Kasumi-1 (cell line): ENCODE measurements around the gene PYM1.
"Not testable (repeated sequence)": the region's sequence is repeated elsewhere in the genome, so short reads cannot be mapped to it uniquely, and the experiment has no call there.

Experiments used
- DNase-seq, 2 experiments: peaks; one replicate each; lab custom pipeline; 2025; lab: John Stamatoyannopoulos, UW

PYM1 gene

GRCh38 chr12:55912908-55913307, 14.8 kb downstream of the PYM1 start:
- DNase-seq: no peak

DNA sequence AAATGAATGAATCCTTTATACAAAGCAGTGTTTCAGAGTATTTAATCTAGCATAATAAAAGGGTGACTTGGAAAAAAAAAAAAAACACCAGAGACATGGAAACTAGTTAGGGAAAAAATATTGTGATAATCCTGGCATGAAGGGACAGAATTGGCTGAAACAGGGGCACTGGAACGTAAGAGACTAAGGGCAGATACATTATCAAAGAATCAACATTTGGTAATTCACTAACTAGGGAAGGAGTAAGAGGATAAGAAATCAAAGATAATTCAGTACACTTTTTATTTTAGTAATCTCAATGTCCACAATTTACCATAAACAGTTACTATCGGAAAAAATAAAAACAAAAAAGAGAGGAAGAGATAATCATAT, 18.2 kb downstream of the PYM1 start:
- DNase-seq: no peak

DNA sequence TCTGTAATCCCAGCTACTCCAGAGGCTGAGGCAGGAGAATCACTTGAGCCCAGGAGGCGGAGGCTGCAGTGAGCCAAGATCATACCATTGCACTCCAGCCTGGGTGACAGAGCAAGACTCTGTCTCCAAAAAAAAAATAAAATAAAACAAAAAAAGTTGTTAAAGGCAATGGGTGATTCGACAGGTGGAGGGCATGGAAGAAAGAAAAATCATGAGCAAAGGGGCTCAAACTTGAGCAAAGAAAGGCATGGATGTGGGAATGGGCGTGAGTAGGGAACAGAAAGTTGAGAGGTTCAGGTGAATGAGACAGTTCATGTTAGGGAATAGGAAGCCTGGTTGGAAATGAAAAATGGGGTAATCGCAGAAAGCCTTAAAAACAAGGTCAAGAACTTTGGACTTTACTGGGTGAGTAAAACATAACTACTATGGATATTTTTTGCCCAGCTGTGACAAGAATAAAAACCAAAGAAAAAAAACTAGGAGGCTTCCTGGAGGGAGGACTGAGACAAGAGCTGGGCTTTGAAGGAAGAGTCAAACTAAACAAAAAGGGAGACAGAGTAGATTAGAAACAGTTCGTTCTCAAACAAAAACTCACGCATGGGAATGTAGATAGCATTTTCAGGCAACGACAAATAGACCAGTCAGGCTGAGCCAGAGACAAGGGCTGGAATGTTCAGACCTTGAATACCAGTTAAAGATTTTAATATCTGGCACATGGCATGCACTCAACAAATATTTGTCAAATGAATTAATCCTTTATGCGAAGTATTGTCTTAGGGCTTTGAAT, 18.8 kb downstream of the PYM1 start:
- no peak for DNase-seq

DNA sequence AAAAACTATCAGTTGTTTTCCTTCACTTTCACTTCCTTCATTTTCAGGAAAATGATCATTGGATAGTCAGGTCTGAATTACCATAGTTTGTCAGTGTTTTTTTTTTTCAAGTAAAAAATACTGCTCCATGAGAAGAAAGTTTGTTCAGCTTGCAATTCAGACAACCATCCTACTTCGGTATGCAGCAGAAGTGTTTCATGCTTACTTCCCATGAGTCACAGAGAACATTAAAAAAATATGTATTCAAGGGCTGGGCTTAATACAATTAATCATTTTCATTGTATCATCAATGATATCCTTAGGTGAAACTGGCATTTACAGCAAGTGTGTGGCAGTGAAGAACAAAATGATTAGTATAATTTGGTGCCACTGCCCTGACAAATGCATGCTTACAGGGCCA, 21.6 kb downstream of the PYM1 start:
- no peak for DNase-seq

GRCh38 chr12:55901881-55902490, 25.7 kb downstream of the PYM1 start:
- DNase-seq: no peak

DNA sequence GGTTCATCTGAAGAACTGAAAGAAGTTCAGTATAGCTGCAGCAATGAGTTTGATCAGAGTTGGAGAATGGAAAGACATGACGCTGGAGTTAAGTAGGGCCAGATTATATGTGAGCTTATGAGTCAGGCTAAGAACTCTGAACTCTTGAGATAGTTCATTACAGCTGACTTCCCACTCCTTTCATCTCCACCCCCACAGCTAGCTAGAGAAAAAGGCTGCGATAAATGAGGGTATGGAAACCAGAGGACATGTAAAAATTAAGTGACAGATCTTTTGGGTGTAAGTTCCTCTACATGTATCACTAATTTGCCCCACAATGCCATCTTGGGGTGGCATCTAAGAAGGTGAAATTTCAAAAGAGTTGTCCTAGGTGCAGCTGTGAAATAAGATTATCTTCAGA, 28.6 kb downstream of the PYM1 start:
- no peak for DNase-seq

DNA sequence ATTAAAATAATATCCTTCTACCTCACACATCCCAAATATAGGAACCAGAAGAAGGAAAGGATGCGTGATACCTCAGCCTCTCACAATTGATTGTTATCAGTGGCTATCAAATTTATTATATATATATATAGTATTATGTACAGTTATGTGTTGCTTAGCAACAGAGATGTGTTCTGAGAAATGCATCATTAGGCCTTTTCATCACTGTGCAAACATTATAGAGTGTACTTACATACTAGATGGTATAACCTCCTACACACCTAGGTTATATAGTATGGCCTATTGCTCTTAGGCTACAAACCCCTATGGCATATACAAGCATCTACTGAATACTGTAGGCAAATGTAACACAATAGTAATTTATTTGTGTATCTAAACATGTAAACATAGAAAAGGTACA, 34.0 kb downstream of the PYM1 start:
- DNase-seq: no peak

- DNase-seq: no peak
Measured at GRCh38 chr12:55891310-55891709, 36.4 kb downstream of the PYM1 start.

- no peak for DNase-seq
Measured at GRCh38 chr12:55885113-55885512, 42.6 kb downstream of the PYM1 start.

DNA sequence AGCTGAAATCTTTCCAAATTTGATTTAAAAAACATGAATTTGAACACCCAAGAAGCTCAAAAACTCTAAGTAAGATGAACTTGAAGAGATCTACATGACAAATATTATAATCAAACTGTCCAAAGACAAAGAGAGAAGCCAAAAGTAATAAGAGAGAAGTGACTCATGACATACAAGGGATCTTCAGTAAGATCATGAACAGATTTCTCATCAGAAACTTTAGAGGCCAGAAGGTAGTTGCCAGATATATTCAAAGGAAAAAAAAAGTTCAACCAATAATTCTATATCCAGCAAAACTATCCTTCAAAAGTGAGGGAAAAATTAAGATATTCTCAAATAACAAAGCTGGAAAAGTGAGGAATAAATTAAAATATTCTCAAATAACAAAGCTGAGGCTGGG, 49.9 kb downstream of the PYM1 start:
- DNase-seq: no peak

DNA sequence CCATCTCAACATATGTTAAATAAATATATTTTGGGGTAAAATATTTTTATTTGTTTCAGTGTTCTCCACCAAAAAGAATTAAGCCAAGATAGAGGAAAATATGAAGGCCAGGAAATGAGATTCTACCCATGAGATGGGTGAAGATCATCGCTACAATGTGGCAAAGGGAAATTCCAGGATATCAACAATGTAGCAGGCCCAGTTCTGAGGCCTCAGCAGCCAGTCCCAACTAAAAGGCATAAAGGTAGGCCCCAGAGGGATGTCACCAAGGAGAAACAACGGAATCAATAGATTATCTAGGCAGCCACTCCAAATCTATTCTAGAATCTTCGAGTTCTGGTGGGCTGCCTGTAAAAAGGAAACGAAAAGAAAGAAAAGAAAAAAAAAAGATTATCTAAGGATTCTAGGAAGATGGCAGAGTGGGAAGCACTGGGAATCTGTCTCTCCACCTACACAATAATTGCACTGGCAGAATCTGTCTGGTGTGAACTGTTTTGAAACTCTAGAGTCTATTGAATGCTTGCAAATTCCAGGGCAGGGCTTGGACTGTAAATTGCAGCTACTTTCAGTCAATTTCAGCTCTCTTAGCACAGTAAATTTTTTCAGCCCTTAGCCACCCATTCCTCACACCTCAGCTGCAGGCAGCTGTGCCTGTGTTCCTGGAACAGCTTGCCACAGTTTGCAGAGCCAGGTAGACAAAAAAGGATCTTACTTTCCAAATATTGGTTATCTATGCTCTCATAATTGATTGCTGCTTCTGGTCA, 51.8 kb downstream of the PYM1 start:
- no peak for DNase-seq

- DNase-seq: no peak
Measured at GRCh38 chr12:55874443-55874842, 53.3 kb downstream of the PYM1 start.

DNA sequence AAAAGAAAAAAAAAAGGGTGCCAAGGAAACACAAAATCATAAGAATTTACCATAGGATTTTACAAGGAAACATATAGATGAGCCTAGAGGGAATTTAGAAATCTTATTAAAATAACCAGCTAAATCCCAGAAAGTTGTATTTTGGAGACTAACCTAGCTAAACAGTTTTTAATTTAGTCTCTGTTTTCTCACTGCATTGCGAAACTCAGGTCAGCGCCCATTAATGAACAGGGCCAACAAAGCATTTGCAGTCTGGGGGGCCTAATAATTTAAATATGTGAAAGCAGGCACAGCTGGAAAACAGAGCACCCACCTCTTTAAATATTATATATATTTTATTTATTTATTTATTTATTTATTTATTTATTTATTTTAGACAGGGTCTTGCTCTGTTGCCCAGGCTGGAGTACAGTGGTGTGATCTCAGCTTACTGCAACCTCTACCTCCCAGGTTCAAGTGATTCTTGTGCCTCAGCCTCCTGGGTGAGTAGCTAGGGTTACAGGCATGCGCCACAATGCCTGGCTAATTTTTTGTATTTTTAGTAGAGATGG, 61.2 kb downstream of the PYM1 start:
- not testable (repeated sequence) for DNase-seq

DNA sequence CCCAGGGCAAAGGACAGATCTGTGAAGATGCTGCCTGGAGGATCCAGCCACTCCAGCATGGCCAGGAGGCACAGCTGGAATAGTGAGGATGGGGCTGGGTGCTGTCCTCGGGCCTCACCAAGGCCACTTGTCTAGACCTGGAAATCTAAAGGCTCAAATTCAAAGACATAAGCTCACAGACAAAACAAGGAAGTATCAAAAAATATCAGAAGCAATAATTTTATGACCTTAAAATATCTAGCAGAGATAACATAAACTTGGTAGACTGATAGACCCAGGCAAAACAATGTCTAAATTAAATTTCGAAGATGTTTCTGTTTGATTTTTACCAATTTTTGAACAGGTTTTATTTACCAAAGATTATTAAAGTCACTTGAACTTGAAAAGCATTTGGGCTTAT, 62.4 kb downstream of the PYM1 start:
- DNase-seq: no peak

DNA sequence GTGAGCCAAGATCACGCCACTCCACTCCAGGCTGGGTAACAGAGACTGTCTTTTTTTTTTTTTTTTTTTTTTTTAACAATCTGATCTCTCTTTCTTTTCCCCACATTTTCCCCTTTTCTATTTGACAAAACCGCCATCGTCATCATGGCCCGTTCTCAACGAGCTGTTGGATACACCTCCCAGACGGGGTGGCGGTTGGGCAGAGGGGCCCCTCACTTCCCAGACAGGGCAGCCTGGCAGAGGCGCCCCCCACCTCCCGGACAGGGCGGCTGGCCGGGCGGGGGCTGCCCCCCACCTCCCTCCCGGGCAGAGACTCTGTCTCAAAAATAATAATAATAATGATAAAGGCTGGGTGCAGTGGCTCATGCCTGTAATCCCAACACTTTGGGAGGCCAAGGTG, 64.8 kb downstream of the PYM1 start:
- not testable (repeated sequence) for DNase-seq

GRCh38 chr12:55862286-55862685, 65.4 kb downstream of the PYM1 start:
- no peak for DNase-seq

- DNase-seq: no peak
Measured at GRCh38 chr12:55861871-55862270, 65.8 kb downstream of the PYM1 start.

GRCh38 chr12:55861396-55861795, 66.3 kb downstream of the PYM1 start:
- no peak for DNase-seq

- no peak for DNase-seq
Measured at GRCh38 chr12:55852740-55853139, 75.0 kb downstream of the PYM1 start.
